ENCODE results near the gene DDAH1. TPM values are rescaled to one million over a fixed set of nuclear protein-coding genes. Genes with fewer than 3 reads are reported as not detected.

Gene DDAH1
- total RNA-seq, 1 experiment from 2014 or later = 22.8 TPM

GRCh38 chr1:85317560-85317959, 147.4 kb downstream of the DDAH1 start:
- H3K27ac Mint-ChIP-seq = no peak overlapping the region
- DNase-seq (ENCODE audit: low spot score) (no peak), ATAC-seq (no peak)
- H3K4me3 Mint-ChIP-seq = no peak overlapping the region
- H3K9me3 Mint-ChIP-seq = no peaks in the 10 kb centered on the region
- ChIA-PET POLR2A (interaction anchor here (0.5 kb wide), 1 partner anchor 59 kb away, joined by 5 read pairs; no protein-coding TSS in a partner anchor), CTCF (no interaction called here)
- no peaks in the 10 kb centered on the region for H3K27me3 Mint-ChIP-seq (ENCODE audit: low read depth)
- H3K4me1 Mint-ChIP-seq = peaks cover 8% of the 10 kb centered on the region
- TF ChIP-seq ZBTB21 (CRISPR knock-in tag; IDR thresholded peaks at IDR 0.05; ENCODE audit: borderline replicate concordance) (no peak), ZNF121 (CRISPR knock-in tag; IDR thresholded peaks at IDR 0.05) (no peak), FOXP1 (CRISPR knock-in tag; IDR thresholded peaks at IDR 0.05; ENCODE audit: borderline replicate concordance) (no peak), PRRX2 (CRISPR knock-in tag; IDR thresholded peaks at IDR 0.05) (no peak), AFF4 (CRISPR knock-in tag; IDR thresholded peaks at IDR 0.05; ENCODE audit: borderline replicate concordance) (no peak), CREM (CRISPR knock-in tag; IDR thresholded peaks at IDR 0.05) (no peak), ZBTB43 (CRISPR knock-in tag; IDR thresholded peaks at IDR 0.05) (no peak), ETV6 (CRISPR knock-in tag; IDR thresholded peaks at IDR 0.05) (no peak), NR3C1 (CRISPR knock-in tag; conservative IDR thresholded peaks at IDR 0.05; ENCODE audit: low read depth) (no peak), ARID4B (CRISPR knock-in tag; IDR thresholded peaks at IDR 0.05; ENCODE audit: borderline replicate concordance) (no peak), FOXJ3 (CRISPR knock-in tag; IDR thresholded peaks at IDR 0.05; ENCODE audit: borderline replicate concordance) (no peak), ZNF671 (CRISPR knock-in tag; IDR thresholded peaks at IDR 0.05) (no peak)
- H3K36me3 Mint-ChIP-seq = no peaks in the 10 kb centered on the region

- no peak for TF ChIP-seq GABPB1 (CRISPR knock-in tag; IDR thresholded peaks at IDR 0.05)
- no peaks in the 10 kb centered on the region for H3K9me3 Mint-ChIP-seq
- ATAC-seq = no peak
- no peaks in the 10 kb centered on the region for H3K27me3 Mint-ChIP-seq (ENCODE audit: low read depth)
- no peak for DNase-seq (ENCODE audit: low spot score)
- no peaks in the 10 kb centered on the region for H3K36me3 Mint-ChIP-seq
- peaks cover 11% of the 10 kb centered on the region for H3K4me1 Mint-ChIP-seq
- ChIA-PET CTCF (interaction anchor here (1.0 to 1.2 kb wide), 3 partner anchors 8 to 57 kb away, joined by 3 to 6 read pairs (median 4); partner anchors contain the start of gene C1orf52), POLR2A (no interaction called here)
- no peak overlapping the region for H3K27ac Mint-ChIP-seq
- H3K4me3 Mint-ChIP-seq = no peak overlapping the region
Measured at GRCh38 chr1:85316321-85316720, 148.6 kb downstream of the DDAH1 start.

- Mint-ChIP-seq H3K27ac (no peak overlapping the region), H3K9me3 (no peaks in the 10 kb centered on the region), H3K4me3 (no peak overlapping the region), H3K36me3 (no peaks in the 10 kb centered on the region), H3K27me3 (ENCODE audit: low read depth) (no peaks in the 10 kb centered on the region), H3K4me1 (peaks cover 10% of the 10 kb centered on the region)
- DNase-seq (ENCODE audit: low spot score) = no peak
- POLR2A ChIA-PET = no interaction called here
- CTCF ChIA-PET = interaction anchor here (1.0 to 1.2 kb wide), 4 partner anchors 7 to 187 kb away, joined by 3 to 6 read pairs (median 4); partner anchors contain the start of gene C1orf52
- ATAC-seq = no peak
- TF ChIP-seq ZNF219 (CRISPR knock-in tag; IDR thresholded peaks at IDR 0.05; ENCODE audit: borderline replicate concordance) (no peak), ZNF512 (CRISPR knock-in tag; IDR thresholded peaks at IDR 0.05; ENCODE audit: borderline replicate concordance) (no peak), SMAD3 (CRISPR knock-in tag; IDR thresholded peaks at IDR 0.05; ENCODE audit: borderline replicate concordance) (no peak), ELF4 (CRISPR knock-in tag; IDR thresholded peaks at IDR 0.05; ENCODE audit: low read depth) (no peak), SOX15 (CRISPR knock-in tag; IDR thresholded peaks at IDR 0.05) (no peak), ETV6 (CRISPR knock-in tag; IDR thresholded peaks at IDR 0.05) (no peak), MLX (CRISPR knock-in tag; IDR thresholded peaks at IDR 0.05) (no peak), ZNF232 (CRISPR knock-in tag; IDR thresholded peaks at IDR 0.05) (no peak), SMAD4 (CRISPR knock-in tag; IDR thresholded peaks at IDR 0.05) (no peak), ESRRA (CRISPR knock-in tag; IDR thresholded peaks at IDR 0.05; ENCODE audit: borderline replicate concordance) (no peak)
Measured at GRCh38 chr1:85315789-85316188, 149.2 kb downstream of the DDAH1 start.

Data from WTC11 (cell line).